LNCaP clone FGC (cell line): ENCODE measurements around the gene MEGF6.

ENCODE experiments used
- DNase-seq: peaks from one replicate; pipeline ENCODE4 v3.0.0-alpha.2; 2011; ENCODE audit warnings: low read depth
- H3K4me3 ChIP-seq: 2 replicates; pipeline ENCODE4 v1.5.1; 2011; ENCODE audit warnings: mild to moderate bottlenecking, low read depth, low read length, control low read depth
- TF ChIP-seq, protein P1 (sequence below): IDR thresholded peaks from 2 replicates; pipeline ENCODE4 v1.5.1; 2012; ENCODE audit warnings: mild to moderate bottlenecking; ENCODE audit not compliant: control insufficient read depth, insufficient read depth; ENCODE audit errors: extremely low read depth

Gene MEGF6

DNA sequence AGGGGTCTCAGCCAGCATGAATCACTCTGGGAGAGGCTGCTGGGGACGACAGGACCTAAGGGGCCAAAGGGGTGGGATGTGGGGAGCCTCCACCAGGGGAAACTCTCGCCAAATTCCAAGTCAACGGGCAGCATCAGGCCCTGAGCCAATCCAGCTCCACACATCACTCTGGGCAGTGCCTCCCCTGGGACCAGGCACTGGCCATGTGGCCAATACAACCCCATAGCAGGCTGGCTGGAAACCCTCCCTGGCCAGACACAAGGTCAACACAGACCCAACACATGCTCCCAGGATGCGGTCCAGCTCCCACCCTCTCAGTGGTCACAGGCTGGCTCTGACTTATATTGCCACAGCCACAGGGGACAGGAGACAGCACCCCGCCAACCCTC is 60.0 kb downstream of the MEGF6 start:
- H3K4me3 ChIP-seq = no peak overlapping the region
- TF ChIP-seq, protein P1, sequence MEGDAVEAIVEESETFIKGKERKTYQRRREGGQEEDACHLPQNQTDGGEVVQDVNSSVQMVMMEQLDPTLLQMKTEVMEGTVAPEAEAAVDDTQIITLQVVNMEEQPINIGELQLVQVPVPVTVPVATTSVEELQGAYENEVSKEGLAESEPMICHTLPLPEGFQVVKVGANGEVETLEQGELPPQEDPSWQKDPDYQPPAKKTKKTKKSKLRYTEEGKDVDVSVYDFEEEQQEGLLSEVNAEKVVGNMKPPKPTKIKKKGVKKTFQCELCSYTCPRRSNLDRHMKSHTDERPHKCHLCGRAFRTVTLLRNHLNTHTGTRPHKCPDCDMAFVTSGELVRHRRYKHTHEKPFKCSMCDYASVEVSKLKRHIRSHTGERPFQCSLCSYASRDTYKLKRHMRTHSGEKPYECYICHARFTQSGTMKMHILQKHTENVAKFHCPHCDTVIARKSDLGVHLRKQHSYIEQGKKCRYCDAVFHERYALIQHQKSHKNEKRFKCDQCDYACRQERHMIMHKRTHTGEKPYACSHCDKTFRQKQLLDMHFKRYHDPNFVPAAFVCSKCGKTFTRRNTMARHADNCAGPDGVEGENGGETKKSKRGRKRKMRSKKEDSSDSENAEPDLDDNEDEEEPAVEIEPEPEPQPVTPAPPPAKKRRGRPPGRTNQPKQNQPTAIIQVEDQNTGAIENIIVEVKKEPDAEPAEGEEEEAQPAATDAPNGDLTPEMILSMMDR = no peak
- no peak for DNase-seq

DNA sequence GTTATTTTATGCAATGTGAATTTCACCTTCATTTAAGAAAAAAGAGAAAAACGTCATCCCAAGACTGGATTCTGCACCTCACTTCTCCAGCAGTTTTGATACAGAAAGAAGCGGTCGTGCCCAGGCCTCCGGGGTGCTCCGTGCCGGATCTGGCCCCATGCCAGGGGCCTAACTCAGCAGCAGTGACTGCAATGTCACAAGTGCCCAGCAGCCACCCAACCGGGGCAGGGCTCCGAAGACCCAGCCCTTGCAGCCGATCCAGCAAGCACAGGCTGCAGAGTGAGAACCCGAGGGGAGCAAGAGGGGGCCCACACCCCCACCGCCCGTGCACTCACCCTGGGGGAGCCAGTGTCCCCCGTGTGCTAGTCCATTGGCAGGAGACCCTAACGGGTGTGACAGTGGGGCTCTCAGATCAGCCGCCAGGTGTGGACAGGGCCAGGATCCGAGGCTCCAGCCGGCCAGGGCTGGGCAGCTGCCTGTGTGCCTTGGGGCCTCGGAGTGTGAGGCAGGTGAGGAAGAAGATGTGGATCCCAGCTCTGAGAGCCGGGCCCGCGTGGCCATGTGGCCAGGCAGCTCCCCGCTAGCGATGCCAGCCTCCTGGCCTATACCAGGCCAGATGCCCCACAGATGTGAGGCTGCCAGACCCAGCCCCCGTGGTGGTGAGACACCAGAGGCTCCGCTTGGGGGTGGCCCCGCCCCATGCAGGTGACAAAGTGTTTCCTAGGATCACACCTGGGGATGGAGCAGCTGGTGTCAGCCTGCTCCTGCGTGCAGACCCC is 60.6 kb downstream of the MEGF6 start:
- no peak for DNase-seq

DNA sequence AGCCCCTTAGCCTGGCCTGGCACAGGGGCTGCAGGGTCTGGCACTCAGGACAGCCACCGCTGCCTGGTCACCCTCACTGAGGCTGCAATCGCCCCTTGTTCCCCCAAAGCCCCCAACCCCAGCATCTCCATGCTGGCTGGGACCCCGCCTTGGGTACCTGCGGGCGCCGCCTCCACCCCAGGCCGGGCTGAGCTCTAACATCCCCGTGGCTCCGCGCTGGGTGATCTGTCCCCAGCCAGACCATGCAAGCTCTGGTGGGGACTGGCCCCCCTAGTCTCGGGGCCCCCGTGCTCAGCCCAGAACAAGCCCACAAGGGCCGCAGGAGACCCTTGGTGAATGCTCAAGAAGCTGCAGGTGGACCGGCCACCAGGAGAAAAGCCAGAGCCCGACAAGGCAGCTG is 62.4 kb downstream of the MEGF6 start:
- TF ChIP-seq, protein P1 = no peak
- no peak for DNase-seq
- H3K4me3 ChIP-seq = no peak overlapping the region

More for the DNA sequence above, 60.6 kb downstream of the MEGF6 start:
- TF ChIP-seq, protein P1 = no peak
- H3K4me3 ChIP-seq = no peak overlapping the region

DNA sequence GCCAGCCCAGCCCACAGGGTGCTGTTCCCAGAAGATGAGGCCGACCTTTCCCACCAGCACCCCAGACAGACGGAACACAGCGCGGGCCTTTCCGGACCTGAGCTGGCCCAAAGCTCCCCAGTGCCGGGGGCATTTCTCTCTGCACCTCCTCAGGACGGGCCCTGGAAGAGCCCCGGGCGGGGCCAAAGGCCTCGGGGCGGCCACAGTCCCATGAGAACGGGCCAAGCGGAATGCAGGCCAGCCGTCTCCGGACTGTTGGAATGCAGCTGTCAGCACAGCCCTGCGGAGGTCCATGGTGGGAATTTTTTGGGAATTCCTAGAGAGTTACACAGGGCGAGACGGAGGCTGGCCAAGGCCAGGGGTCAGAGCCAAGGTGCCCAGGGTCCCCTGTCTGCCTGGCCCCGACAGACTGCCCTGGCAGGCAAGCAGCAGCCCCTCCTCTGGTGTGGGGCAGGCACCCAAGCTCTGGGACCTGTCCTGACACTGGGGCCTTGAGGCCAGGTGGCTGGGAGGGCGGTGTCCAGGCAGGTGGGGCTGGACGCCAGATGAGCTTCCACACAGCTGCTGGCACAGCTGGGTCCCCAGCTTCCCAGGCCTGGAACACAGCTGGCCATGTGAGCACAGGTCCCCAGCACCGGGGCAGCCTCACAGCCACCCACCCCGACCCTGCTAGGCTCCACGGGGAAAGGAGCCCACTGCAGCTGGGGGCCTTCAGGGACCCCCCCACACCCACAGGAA is 63.0 kb downstream of the MEGF6 start:
- DNase-seq = no peak
- H3K4me3 ChIP-seq = no peak overlapping the region
- TF ChIP-seq, protein P1 = no peak

DNA sequence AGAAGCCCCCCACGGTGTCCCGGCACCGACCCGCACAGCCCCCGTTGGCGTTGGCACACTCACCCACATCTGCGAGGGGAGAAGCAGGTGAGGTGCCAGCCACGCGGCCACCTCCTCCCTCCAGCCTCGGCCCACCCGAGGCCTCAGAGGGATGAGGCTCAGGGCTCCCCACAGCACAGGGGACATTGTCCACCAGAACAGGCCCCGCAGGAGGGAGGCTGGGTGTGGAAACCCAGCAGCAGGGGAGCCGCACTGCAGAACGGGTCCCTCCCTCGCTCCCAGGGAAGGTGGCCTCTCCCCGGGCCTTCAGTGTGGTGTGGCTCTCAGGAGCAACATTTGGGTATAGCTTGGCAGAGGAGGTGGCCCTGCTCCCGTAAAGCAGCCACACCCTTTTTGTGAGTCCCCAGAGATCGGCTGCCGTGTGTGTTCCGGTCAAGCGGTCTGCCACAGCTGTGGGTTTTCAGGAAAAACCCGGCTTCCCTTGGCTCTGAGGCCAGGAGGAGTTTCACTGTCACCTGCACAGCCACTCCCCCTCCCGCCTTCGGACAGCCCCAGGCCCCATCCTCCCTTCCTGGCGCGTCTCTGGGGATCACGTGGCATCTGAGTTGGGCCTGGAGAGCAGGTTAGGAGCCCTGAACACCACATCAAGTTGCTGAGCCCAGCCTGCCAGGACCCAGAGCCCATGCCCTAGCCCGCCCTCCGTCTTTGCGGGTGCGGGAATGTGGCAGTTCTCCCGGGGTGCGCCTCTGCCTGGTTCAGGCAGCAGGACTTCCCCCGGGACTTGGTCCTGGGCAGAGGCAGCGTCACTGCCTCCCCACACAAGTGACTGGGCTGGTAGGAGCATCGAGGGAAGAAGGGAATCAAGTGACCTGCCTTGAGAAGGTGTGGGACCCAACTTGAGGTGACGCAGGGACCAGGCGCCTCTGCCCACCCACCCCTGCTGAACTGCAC is 64.0 kb downstream of the MEGF6 start:
- H3K4me3 ChIP-seq = no peak overlapping the region
- peak; percentile 83 for DNase-seq
- TF ChIP-seq, protein P1 = no peak

DNA sequence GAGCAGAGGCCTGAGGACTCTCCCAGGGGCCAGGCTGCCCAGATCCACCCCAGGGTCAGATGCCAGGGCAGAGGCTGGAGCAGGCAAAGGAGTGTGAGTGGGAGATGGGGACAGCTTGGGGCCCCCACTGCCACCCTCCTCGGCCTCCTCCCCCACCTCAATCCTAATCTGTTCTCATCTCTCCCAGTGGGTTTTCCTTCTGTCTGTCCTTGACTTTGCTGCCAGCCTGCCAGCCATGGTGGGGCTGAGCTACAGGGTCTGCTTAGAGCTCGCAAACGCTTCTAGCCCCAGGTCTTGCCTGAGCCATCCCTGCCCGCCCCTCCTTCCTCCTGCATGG is 65.3 kb downstream of the MEGF6 start:
- H3K4me3 ChIP-seq = no peak overlapping the region
- TF ChIP-seq, protein P1 = no peak
- no peak for DNase-seq
